Prostate gland (tissue), 2 donors: ENCODE results near the gene DYNC1I2. TPM values are rescaled to one million over a fixed set of nuclear protein-coding genes. Genes with fewer than 3 reads are reported as not detected.

Experiments
- DNase-seq: peaks from one replicate; pipeline ENCODE4 v3.0.0-alpha.2; 2019; ENCODE audit warnings: low spot score
- H3K27ac ChIP-seq, 2 donors: fragments of 200-600 bp; sonication (generic); 2 replicates each; pipeline ENCODE4 v1.5.1; 2017 to 2019
- H3K27me3 ChIP-seq: fragments of 200-600 bp; sonication (generic); replicated peaks from 2 replicates; pipeline ENCODE4 v1.5.1; 2019; ENCODE audit not compliant: insufficient read depth
- H3K36me3 ChIP-seq, 2 donors: fragments of 200-600 bp; sonication (generic); 1 replicate in 1 of 2; 2 replicates in 1 of 2; pipeline versions ENCODE4 v1.5.1 to v1.8.1; 2017 to 2019
- H3K4me1 ChIP-seq: fragments of 200-600 bp; sonication (generic); replicated peaks from 2 replicates; pipeline ENCODE4 v1.5.1; 2019
- H3K4me3 ChIP-seq, 2 donors: fragments of 200-600 bp; sonication (generic); 2 replicates each; pipeline ENCODE4 v1.5.1; 2017 to 2019
- H3K9me3 ChIP-seq: fragments of 200-600 bp; sonication (generic); 2 replicates; pipeline ENCODE4 v1.5.1; 2017
- CTCF ChIP-seq, 4 experiments: fragments of 200-600 bp in 2 of 4; fragments of 450-650 bp in 2 of 4; sonication (generic) in 2 of 4; IDR thresholded peaks; 1 replicate in 3 of 4; 2 replicates in 1 of 4; pipeline ENCODE4 v1.5.1; 2016 to 2019; ENCODE audit warnings: antibody characterized with exemption in 4 of 4, mild to moderate bottlenecking in 2 of 4, moderate library complexity in 2 of 4
- POLR2A ChIP-seq: fragments of 450-650 bp; IDR thresholded peaks from one replicate; pipeline ENCODE4 v1.6.1; 2016; ENCODE audit warnings: antibody characterized with exemption, mild to moderate bottlenecking
- POLR2AphosphoS5 ChIP-seq: sonication (generic); formaldehyde crosslinking; IDR thresholded peaks from one replicate; pipeline ENCODE4 v1.6.1; 2017; ENCODE audit warnings: antibody characterized with exemption
- WGBS: methylation state at CpG from one replicate; pipeline ENCODE4 v1.1.5; 2018; 5-methylcytosine and 5-hydroxymethylcytosine counted together
- intact Hi-C: fragments of 100-400 bp; cut with DNase I; formaldehyde crosslinking; loops from one replicate; pipeline ENCODE4 v1.14.2; 2022
- total RNA-seq, 2 donors: library from RNA; depleted of rRNA; stranded (reverse); fragments of >200 nt; gene quantifications; one replicate each; pipeline ENCODE4 v1.1.0, GENCODE V29; 2016

The DYNC1I2 gene
- total RNA-seq, 2 donors from 2014 or later, result 70.7 to 82.1 TPM

GRCh38 chr2:171673905-171674304 is 13.4 kb upstream of the DYNC1I2 start:
- intact Hi-C loops, result no loop called here
- H3K4me1 ChIP-seq, result no peaks in the 10 kb centered on the region
- H3K4me3 ChIP-seq, result no peak overlapping the region
- 82% methylated on average over 1 of the region's 1 CpG for WGBS
- no peak for DNase-seq
- no peaks in the 10 kb centered on the region for H3K9me3 ChIP-seq
- H3K36me3 ChIP-seq, result no peaks in the 10 kb centered on the region
- no peak overlapping the region for H3K27ac ChIP-seq
- TF ChIP-seq CTCF (IDR thresholded peaks at IDR 0.05), result no peak
- TF ChIP-seq POLR2A, result no peak
- no peak for TF ChIP-seq POLR2AphosphoS5
- no peaks in the 10 kb centered on the region for H3K27me3 ChIP-seq

GRCh38 chr2:171675810-171676345 is 11.4 kb upstream of the DYNC1I2 start:
- no peak for DNase-seq
- H3K36me3 ChIP-seq, result no peaks in the 10 kb centered on the region

GRCh38 chr2:171678619-171679018 is 8.7 kb upstream of the DYNC1I2 start:
- H3K27ac ChIP-seq, result no peak overlapping the region
- no peaks in the 10 kb centered on the region for H3K4me1 ChIP-seq
- WGBS, result 53% methylated on average over 1 of the region's 1 CpG
- no peaks in the 10 kb centered on the region for H3K9me3 ChIP-seq
- intact Hi-C loops, result no loop called here
- no peak overlapping the region for H3K4me3 ChIP-seq
- TF ChIP-seq POLR2A (no peak), CTCF (IDR thresholded peaks at IDR 0.05) (no peak), POLR2AphosphoS5 (no peak)
- no peaks in the 10 kb centered on the region for H3K36me3 ChIP-seq
- H3K27me3 ChIP-seq, result no peaks in the 10 kb centered on the region
- DNase-seq, result no peak

More at GRCh38 chr2:171675810-171676345, 11.4 kb upstream of the DYNC1I2 start:
- Histone ChIP-seq H3K4me3 (no peak overlapping the region), H3K27me3 (no peaks in the 10 kb centered on the region), H3K4me1 (no peaks in the 10 kb centered on the region), H3K9me3 (no peaks in the 10 kb centered on the region), H3K27ac (no peak overlapping the region)
- TF ChIP-seq POLR2A, result no peak
- TF ChIP-seq POLR2AphosphoS5, result no peak
- TF ChIP-seq CTCF (IDR thresholded peaks at IDR 0.05), result no peak
- intact Hi-C loops, result no loop called here
- 60% methylated on average over 7 of the region's 7 CpGs for WGBS

- Histone ChIP-seq H3K27ac (peak overlapping the region; percentile 87 to 92), H3K27me3 (no peaks in the 10 kb centered on the region), H3K9me3 (no peaks in the 10 kb centered on the region), H3K4me3 (peak overlapping the region; percentile 81 to 93), H3K36me3 (no peaks in the 10 kb centered on the region), H3K4me1 (peaks cover 7% of the 10 kb centered on the region)
- peak; percentile 4 for DNase-seq
- intact Hi-C loops, result loop anchor here (5.0 kb wide), 1 partner anchor 716 kb away; no protein-coding TSS in a partner anchor
- WGBS, result 0% methylated on average over 10 of the region's 10 CpGs
- no peak for TF ChIP-seq POLR2A
- no peak for TF ChIP-seq CTCF (IDR thresholded peaks at IDR 0.05)
- TF ChIP-seq POLR2AphosphoS5, result no peak
Measured at GRCh38 chr2:171688129-171688465, 828 bp downstream of the DYNC1I2 start.

- TF ChIP-seq CTCF (IDR thresholded peaks at IDR 0.05) (no peak), POLR2A (no peak), POLR2AphosphoS5 (no peak)
- no peak overlapping the region for H3K4me3 ChIP-seq
- intact Hi-C loops, result no loop called here
- no peaks in the 10 kb centered on the region for H3K9me3 ChIP-seq
- WGBS, result 92% methylated on average over 1 of the region's 1 CpG
- H3K27me3 ChIP-seq, result no peaks in the 10 kb centered on the region
- no peak for DNase-seq
- H3K27ac ChIP-seq, result no peak overlapping the region
- H3K36me3 ChIP-seq, result no peaks in the 10 kb centered on the region
- H3K4me1 ChIP-seq, result peaks cover 7% of the 10 kb centered on the region
Measured at GRCh38 chr2:171692331-171692730, 5.1 kb downstream of the DYNC1I2 start.
